Prostate gland (tissue), 2 donors: ENCODE measurements around the gene ARHGEF40. TPM values are rescaled to one million over a fixed set of nuclear protein-coding genes. Genes with fewer than 3 reads are reported as not detected.
A peak's percentile ranks its signal among the peaks of the same experiment; 100 is the strongest.
"Not testable (repeated sequence)": the region's sequence is repeated elsewhere in the genome, so short reads cannot be mapped to it uniquely, and the experiment has no call there.

Experiments used
- DNase-seq: peaks from one replicate; pipeline ENCODE4 v3.0.0-alpha.2; 2019; ENCODE audit warnings: low spot score
- H3K27ac ChIP-seq, 2 donors: fragments of 200-600 bp; sonication (generic); 2 replicates each; pipeline ENCODE4 v1.5.1; 2017 to 2019
- H3K27me3 ChIP-seq: fragments of 200-600 bp; sonication (generic); replicated peaks from 2 replicates; pipeline ENCODE4 v1.5.1; 2019; ENCODE audit not compliant: insufficient read depth
- H3K36me3 ChIP-seq, 2 donors: fragments of 200-600 bp; sonication (generic); 1 replicate in 1 of 2; 2 replicates in 1 of 2; pipeline versions ENCODE4 v1.5.1 to v1.8.1; 2017 to 2019
- H3K4me1 ChIP-seq: fragments of 200-600 bp; sonication (generic); replicated peaks from 2 replicates; pipeline ENCODE4 v1.5.1; 2019
- H3K4me3 ChIP-seq, 2 donors: fragments of 200-600 bp; sonication (generic); 2 replicates each; pipeline ENCODE4 v1.5.1; 2017 to 2019
- H3K9me3 ChIP-seq: fragments of 200-600 bp; sonication (generic); 2 replicates; pipeline ENCODE4 v1.5.1; 2017
- POLR2A ChIP-seq: fragments of 450-650 bp; IDR thresholded peaks from one replicate; pipeline ENCODE4 v1.6.1; 2016; ENCODE audit warnings: antibody characterized with exemption, mild to moderate bottlenecking
- POLR2AphosphoS5 ChIP-seq: sonication (generic); formaldehyde crosslinking; IDR thresholded peaks from one replicate; pipeline ENCODE4 v1.6.1; 2017; ENCODE audit warnings: antibody characterized with exemption
- WGBS: methylation state at CpG from one replicate; pipeline ENCODE4 v1.1.5; 2018; 5-methylcytosine and 5-hydroxymethylcytosine counted together
- intact Hi-C: fragments of 100-400 bp; cut with DNase I; formaldehyde crosslinking; loops from one replicate; pipeline ENCODE4 v1.14.2; 2022
- total RNA-seq, 2 donors: library from RNA; depleted of rRNA; stranded (reverse); fragments of >200 nt; gene quantifications; one replicate each; pipeline ENCODE4 v1.1.0, GENCODE V29; 2016
- TF ChIP-seq, protein P1 (sequence below), 4 experiments: fragments of 200-600 bp in 2 of 4; fragments of 450-650 bp in 2 of 4; sonication (generic) in 2 of 4; IDR thresholded peaks; 1 replicate in 3 of 4; 2 replicates in 1 of 4; pipeline ENCODE4 v1.5.1; 2016 to 2019; ENCODE audit warnings: antibody characterized with exemption in 4 of 4, mild to moderate bottlenecking in 2 of 4, moderate library complexity in 2 of 4

The ARHGEF40 gene
- total RNA-seq, 2 donors from 2014 or later, result 12.4 to 37.7 TPM

GRCh38 chr14:21040370-21040925 is 29.7 kb upstream of the ARHGEF40 start:
- intact Hi-C loops, result loop anchor here (2.0 to 10.0 kb wide), 2 partner anchors 26 to 186 kb away; no protein-coding TSS in a partner anchor
- H3K9me3 ChIP-seq, result no peaks in the 10 kb centered on the region
- DNase-seq, result no peak
- H3K27ac ChIP-seq, result peak overlapping the region in 1 of 2 donors; percentile 80
- no peaks in the 10 kb centered on the region for H3K27me3 ChIP-seq
- TF ChIP-seq, protein P1, sequence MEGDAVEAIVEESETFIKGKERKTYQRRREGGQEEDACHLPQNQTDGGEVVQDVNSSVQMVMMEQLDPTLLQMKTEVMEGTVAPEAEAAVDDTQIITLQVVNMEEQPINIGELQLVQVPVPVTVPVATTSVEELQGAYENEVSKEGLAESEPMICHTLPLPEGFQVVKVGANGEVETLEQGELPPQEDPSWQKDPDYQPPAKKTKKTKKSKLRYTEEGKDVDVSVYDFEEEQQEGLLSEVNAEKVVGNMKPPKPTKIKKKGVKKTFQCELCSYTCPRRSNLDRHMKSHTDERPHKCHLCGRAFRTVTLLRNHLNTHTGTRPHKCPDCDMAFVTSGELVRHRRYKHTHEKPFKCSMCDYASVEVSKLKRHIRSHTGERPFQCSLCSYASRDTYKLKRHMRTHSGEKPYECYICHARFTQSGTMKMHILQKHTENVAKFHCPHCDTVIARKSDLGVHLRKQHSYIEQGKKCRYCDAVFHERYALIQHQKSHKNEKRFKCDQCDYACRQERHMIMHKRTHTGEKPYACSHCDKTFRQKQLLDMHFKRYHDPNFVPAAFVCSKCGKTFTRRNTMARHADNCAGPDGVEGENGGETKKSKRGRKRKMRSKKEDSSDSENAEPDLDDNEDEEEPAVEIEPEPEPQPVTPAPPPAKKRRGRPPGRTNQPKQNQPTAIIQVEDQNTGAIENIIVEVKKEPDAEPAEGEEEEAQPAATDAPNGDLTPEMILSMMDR (IDR thresholded peaks at IDR 0.05), result no peak
- no peak for TF ChIP-seq POLR2A
- no peak for TF ChIP-seq POLR2AphosphoS5
- WGBS, result 64% methylated on average over 8 of the region's 8 CpGs
- H3K4me3 ChIP-seq, result no peak overlapping the region
- no peaks in the 10 kb centered on the region for H3K36me3 ChIP-seq
- peaks cover 14% of the 10 kb centered on the region for H3K4me1 ChIP-seq

DNA sequence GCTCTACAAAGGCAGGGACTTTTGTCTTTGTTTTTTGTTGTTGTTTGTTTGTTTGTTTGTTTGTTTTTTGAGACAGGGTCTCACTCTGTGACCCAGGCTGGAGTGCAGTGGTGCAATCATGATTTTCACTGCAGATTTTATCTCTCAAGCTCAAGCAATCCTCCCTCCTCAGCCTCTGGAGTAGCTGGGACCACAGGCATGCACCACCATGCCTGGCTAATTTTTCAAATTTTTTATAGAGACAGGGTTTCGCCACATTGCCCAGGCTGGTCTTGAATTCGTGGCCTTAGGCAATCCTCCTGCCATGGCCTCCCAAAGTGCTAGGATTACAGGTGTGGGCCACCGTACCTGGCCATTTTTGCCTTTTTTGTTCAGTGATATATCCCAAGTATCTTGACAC is 29.2 kb upstream of the ARHGEF40 start:
- H3K27ac ChIP-seq, DNase-seq, H3K27me3 ChIP-seq, H3K4me3 ChIP-seq, H3K9me3 ChIP-seq, H3K36me3 ChIP-seq: not testable (repeated sequence)
- 70% methylated on average over 3 of the region's 3 CpGs for WGBS
- intact Hi-C loops, result loop anchor here (2.0 to 10.0 kb wide), 2 partner anchors 26 to 186 kb away; no protein-coding TSS in a partner anchor
- H3K4me1 ChIP-seq, result peaks cover 14% of the 10 kb centered on the region

DNA sequence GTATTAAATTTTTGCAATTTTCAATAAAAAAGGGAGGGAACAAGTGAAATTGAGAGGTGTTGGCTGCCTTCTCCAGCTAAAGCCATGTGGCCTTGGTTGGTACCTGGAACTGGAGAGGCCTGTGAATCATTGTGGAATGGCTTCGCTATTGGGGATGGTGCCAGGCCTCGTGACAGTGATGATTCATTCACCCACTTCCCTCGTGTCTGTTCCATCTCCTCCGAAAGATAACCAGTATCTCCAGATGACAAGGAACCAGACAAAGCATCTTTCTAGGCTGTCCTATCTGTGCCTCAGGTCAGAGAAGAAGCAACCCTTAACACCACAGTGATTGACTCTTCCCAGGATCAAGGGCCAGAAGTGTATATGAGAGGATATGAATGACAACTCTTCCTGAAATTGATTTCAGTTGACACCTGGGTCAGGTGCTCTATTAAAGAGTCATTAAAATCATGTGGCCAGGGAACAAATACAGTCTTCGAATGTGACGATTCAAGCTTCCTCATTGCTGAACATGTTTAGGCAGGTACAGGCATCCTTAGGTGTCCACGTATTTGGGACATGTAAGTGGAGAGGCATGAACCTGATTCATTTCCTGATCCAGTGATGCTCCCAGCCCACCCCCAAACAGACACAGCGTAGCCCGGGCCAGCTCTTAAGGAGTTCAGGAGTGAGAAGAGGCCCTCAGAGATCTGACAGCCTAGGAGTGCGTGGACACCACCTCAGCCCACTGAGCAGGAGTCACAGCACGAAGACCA is 28.2 kb upstream of the ARHGEF40 start, which contains the start of gene RNASE7:
RNASE7 (plus strand) TSS at position 687 of the 758 bp plus-strand sequence. CDS start 631 bp downstream, outside the sequence.
- H3K4me3 ChIP-seq, result no peak within 1 kb of the TSS
- H3K4me1 ChIP-seq, result peaks cover 14% of the 10 kb centered on the region
- peak; percentile 81 for TF ChIP-seq POLR2AphosphoS5
- TF ChIP-seq, protein P1 (IDR thresholded peaks at IDR 0.05), result no peak
- WGBS, result 51% methylated on average over 11 of the region's 11 CpGs
- intact Hi-C loops, result loop anchor here (2.0 to 10.0 kb wide), 2 partner anchors 27 to 187 kb away; no protein-coding TSS in a partner anchor
- H3K9me3 ChIP-seq, result no peaks in the 10 kb centered on the region
- H3K36me3 ChIP-seq, result no peaks in the 10 kb centered on the region
- H3K27me3 ChIP-seq, result no peaks in the 10 kb centered on the region
- peak within 1 kb of the TSS; percentile 4 to 34 for H3K27ac ChIP-seq
- DNase-seq, result peak; percentile 54

- Histone ChIP-seq H3K9me3 (no peaks in the 10 kb centered on the region), H3K4me1 (peaks cover 14% of the 10 kb centered on the region), H3K4me3 (no peak overlapping the region), H3K27me3 (no peaks in the 10 kb centered on the region), H3K27ac (no peak overlapping the region), H3K36me3 (no peaks in the 10 kb centered on the region)
- 61% methylated on average over 8 of the region's 8 CpGs for WGBS
- intact Hi-C loops, result loop anchor here (10.0 kb wide), 1 partner anchor 188 kb away; no protein-coding TSS in a partner anchor
- no peak for DNase-seq
- TF ChIP-seq, protein P1 (IDR thresholded peaks at IDR 0.05), result no peak
- TF ChIP-seq POLR2AphosphoS5 (no peak), POLR2A (no peak)
Measured at GRCh38 chr14:21042918-21043317, 27.2 kb upstream of the ARHGEF40 start.

GRCh38 chr14:21043387-21043973 is 26.6 kb upstream of the ARHGEF40 start:
- H3K27me3 ChIP-seq, result no peaks in the 10 kb centered on the region
- H3K4me3 ChIP-seq, result no peak overlapping the region
- no peak for TF ChIP-seq POLR2A
- TF ChIP-seq, protein P1 (IDR thresholded peaks at IDR 0.05), result no peak
- no peak for TF ChIP-seq POLR2AphosphoS5
- H3K36me3 ChIP-seq, result no peaks in the 10 kb centered on the region
- intact Hi-C loops, result loop anchor here (10.0 kb wide), 1 partner anchor 189 kb away; no protein-coding TSS in a partner anchor
- H3K4me1 ChIP-seq, result peaks cover 12% of the 10 kb centered on the region
- H3K27ac ChIP-seq, result no peak overlapping the region
- WGBS, result 55% methylated on average over 2 of the region's 2 CpGs
- no peaks in the 10 kb centered on the region for H3K9me3 ChIP-seq
- DNase-seq, result no peak
